ENCODE measurements around the gene PCCB. TPM values are rescaled to one million over a fixed set of nuclear protein-coding genes. Genes with fewer than 3 reads are reported as not detected.

Gene PCCB
- total RNA-seq, 1 donor from 2014 or later = 39.1 TPM

GRCh38 chr3:136236109-136236508 is 14.0 kb upstream of the PCCB start:
- DNase-seq (ENCODE audit: low read depth) = no peak
- H3K4me3 ChIP-seq (ENCODE audit: low read depth, low read length) = no peak overlapping the region
- TF ChIP-seq, protein P1, sequence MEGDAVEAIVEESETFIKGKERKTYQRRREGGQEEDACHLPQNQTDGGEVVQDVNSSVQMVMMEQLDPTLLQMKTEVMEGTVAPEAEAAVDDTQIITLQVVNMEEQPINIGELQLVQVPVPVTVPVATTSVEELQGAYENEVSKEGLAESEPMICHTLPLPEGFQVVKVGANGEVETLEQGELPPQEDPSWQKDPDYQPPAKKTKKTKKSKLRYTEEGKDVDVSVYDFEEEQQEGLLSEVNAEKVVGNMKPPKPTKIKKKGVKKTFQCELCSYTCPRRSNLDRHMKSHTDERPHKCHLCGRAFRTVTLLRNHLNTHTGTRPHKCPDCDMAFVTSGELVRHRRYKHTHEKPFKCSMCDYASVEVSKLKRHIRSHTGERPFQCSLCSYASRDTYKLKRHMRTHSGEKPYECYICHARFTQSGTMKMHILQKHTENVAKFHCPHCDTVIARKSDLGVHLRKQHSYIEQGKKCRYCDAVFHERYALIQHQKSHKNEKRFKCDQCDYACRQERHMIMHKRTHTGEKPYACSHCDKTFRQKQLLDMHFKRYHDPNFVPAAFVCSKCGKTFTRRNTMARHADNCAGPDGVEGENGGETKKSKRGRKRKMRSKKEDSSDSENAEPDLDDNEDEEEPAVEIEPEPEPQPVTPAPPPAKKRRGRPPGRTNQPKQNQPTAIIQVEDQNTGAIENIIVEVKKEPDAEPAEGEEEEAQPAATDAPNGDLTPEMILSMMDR (conservative IDR thresholded peaks at IDR 0.05; ENCODE audit: low read depth, low read length) = no peak

- no peak overlapping the region for H3K4me3 ChIP-seq (ENCODE audit: low read depth, low read length)
- TF ChIP-seq, protein P1 (conservative IDR thresholded peaks at IDR 0.05; ENCODE audit: low read depth, low read length) = no peak
- DNase-seq (ENCODE audit: low read depth) = no peak
Measured at GRCh38 chr3:136237103-136237502, 13.0 kb upstream of the PCCB start.

DNA sequence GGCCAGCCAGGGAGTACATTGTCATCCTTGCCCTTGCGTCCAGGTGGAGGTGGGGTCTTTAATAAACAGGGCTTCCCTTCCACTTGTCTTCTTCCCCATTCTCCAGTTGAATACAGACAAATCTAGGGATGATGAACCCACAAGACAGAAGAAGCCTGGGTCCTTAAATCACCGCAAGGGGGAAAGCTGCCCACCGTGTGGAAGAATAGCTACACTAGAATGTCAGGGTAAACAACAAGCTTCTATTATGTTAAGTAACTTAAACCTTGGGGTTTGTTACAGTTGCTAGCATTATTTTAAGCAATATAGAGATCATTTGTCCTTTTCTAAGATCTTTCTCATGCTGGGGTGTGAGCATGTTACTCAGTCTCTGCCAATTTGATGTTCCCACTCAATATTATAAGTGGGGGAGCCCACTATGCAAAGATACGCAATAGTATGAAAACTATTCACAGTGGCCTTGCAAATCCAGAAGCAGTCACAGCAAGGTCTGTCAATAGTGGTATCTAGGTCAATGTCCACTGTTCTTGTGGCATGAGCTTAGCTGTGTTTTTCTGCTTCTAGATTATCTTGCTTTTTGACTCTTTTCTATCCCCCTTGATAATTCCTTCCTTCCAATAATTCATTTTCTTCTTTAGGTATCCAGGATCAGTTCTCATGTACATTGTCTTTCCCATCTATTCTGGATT is 12.0 kb upstream of the PCCB start:
- DNase-seq (ENCODE audit: low read depth) = no peak

DNA sequence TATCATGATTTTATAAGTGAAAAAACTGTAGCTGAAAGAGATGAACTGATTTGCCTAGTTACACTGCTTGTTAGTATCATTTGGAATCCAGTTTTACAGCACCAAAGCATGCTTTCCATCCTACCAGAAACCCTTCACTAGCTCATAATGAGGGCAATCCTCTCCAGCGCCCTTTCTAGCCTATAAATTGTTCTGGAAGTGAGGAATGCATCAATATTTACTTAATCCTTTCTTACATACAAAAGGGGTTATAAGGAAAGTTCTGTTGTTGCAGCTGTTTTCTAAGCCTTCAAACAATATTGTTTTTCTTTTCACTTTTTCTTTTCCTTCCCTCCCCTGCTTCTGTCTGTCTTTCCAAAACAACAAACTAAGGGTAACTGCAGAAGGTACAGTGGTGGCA is 11.0 kb upstream of the PCCB start:
- H3K4me3 ChIP-seq (ENCODE audit: low read depth, low read length) = no peak overlapping the region
- TF ChIP-seq, protein P1 (conservative IDR thresholded peaks at IDR 0.05; ENCODE audit: low read depth, low read length) = no peak
- DNase-seq (ENCODE audit: low read depth) = no peak

More for the DNA sequence above, 12.0 kb upstream of the PCCB start:
- H3K4me3 ChIP-seq (ENCODE audit: low read depth, low read length) = no peak overlapping the region
- TF ChIP-seq, protein P1 (conservative IDR thresholded peaks at IDR 0.05; ENCODE audit: low read depth, low read length) = no peak

- no peak for DNase-seq (ENCODE audit: low read depth)
- TF ChIP-seq, protein P1 (conservative IDR thresholded peaks at IDR 0.05; ENCODE audit: low read depth, low read length) = no peak
Measured at GRCh38 chr3:136245691-136246090, 4.4 kb upstream of the PCCB start.

DNA sequence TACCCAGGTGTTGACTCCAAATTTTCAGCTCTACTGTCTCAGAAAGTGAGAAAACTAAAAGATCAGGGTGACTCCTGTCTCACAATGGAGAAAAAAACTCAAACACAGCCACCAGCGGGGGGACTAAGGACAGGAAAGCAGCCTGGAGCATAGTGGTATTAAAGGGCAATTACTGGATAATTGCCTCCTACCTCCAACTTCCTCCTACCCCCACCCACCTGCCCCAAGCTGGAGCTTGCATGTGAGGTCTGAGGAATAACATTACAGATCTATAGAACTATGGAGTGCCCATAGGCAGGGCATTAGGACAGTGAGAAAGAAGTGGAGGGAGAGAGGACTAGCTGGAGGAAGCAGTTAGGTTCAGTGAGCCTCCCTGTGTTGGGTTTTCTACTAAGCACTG is 2.7 kb upstream of the PCCB start:
- TF ChIP-seq, protein P1 (conservative IDR thresholded peaks at IDR 0.05; ENCODE audit: low read depth, low read length) = no peak
- no peak overlapping the region for H3K4me3 ChIP-seq (ENCODE audit: low read depth, low read length)
- no peak for DNase-seq (ENCODE audit: low read depth)

More at GRCh38 chr3:136245691-136246090, 4.4 kb upstream of the PCCB start:
- no peak overlapping the region for H3K4me3 ChIP-seq (ENCODE audit: low read depth, low read length)
